Testis (tissue), 3 donors: ENCODE measurements around the gene FUCA2. TPM values are rescaled to one million over a fixed set of nuclear protein-coding genes. Genes with fewer than 3 reads are reported as not detected.

Experiments used
- DNase-seq: peaks from one replicate; pipeline ENCODE4 v3.0.0-alpha.2; 2019
- H3K27ac ChIP-seq, 2 donors: fragments of 200-600 bp; sonication (generic); one replicate each; pipeline ENCODE4 v1.5.1; 2019
- H3K27me3 ChIP-seq: fragments of 200-600 bp; sonication (generic); one replicate; pipeline ENCODE4 v1.5.1; 2019
- H3K36me3 ChIP-seq: fragments of 200-600 bp; sonication (generic); one replicate; pipeline ENCODE4 v1.5.1; 2017; ENCODE audit warnings: low read depth; ENCODE audit errors: missing control alignments
- H3K4me1 ChIP-seq: fragments of 200-600 bp; sonication (generic); one replicate; pipeline ENCODE4 v1.5.1; 2019
- H3K4me3 ChIP-seq, 2 donors: fragments of 200-600 bp; sonication (generic); one replicate each; pipeline ENCODE4 v1.5.1; 2017 to 2019
- H3K9me3 ChIP-seq: fragments of 200-600 bp; sonication (generic); one replicate; pipeline ENCODE4 v1.5.1; 2017
- POLR2A ChIP-seq: fragments of 450-650 bp; IDR thresholded peaks from one replicate; pipeline ENCODE4 v1.6.1; 2017; ENCODE audit warnings: antibody characterized with exemption, mild to moderate bottlenecking, moderate library complexity
- WGBS, 2 donors: methylation state at CpG; one replicate each; pipeline ENCODE4 v1.1.5; 2018; 5-methylcytosine and 5-hydroxymethylcytosine counted together
- intact Hi-C: fragments of 100-400 bp; cut with DNase I; formaldehyde crosslinking; loops from one replicate; pipeline ENCODE4 v1.15.1; 2023; ENCODE audit warnings: low total_unique reads
- polyA plus RNA-seq: library from polyadenylated mRNA; stranded (reverse); fragments of 350-450 nt; fragmentation: Illumina TruSeq; extraction: RNeasy Lipid Tissue Mini Kit (QIAGEN cat#74804); gene quantifications from one replicate; pipeline ENCODE4 v1.2.3, GENCODE V29; 2014; ENCODE audit warnings: low read depth, low replicate concordance; ENCODE audit not compliant: insufficient read depth
- total RNA-seq, 2 donors: library from RNA; depleted of rRNA; stranded (reverse); fragments of >200 nt; gene quantifications; one replicate each; pipeline ENCODE4 v1.2.3, GENCODE V29; 2016
- TF ChIP-seq, protein P1 (sequence below), 3 experiments: fragments of 450-650 bp in 2 of 3; fragments of 200-600 bp in 1 of 3; sonication (generic) in 1 of 3; IDR thresholded peaks; one replicate each; pipeline ENCODE4 v1.5.1; 2016 to 2019; ENCODE audit warnings: antibody characterized with exemption in 3 of 3, mild to moderate bottlenecking in 2 of 3, moderate library complexity in 1 of 3

Gene FUCA2
- total and polyA plus RNA-seq, 3 donors from 2014 or later: 20.0 to 29.4 (median 25.3) TPM

DNA sequence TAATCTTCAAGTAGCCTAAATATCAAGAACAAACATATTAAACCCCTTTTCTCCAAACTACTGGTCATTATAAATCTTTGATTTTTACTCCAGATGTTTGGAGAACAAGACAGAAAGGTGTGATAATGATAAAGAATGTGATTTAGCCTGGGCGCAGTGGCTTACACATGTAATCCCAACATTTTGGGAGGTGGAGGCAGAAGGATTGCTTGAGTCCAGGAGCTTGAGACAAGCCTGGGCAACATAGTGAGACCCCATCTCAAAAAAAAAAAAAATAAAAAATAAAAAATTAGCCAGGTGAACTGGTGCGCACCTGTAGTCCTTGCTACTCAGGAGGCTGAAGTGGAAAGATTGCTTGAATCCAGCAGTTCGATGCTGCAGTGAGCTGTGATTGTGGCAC, 35.1 kb upstream of the FUCA2 start:
- no peaks in the 10 kb centered on the region for H3K9me3 ChIP-seq
- H3K4me3 ChIP-seq: no peak overlapping the region
- H3K36me3 ChIP-seq: no peaks in the 10 kb centered on the region
- no peak for DNase-seq
- no peaks in the 10 kb centered on the region for H3K4me1 ChIP-seq
- TF ChIP-seq, protein P1, sequence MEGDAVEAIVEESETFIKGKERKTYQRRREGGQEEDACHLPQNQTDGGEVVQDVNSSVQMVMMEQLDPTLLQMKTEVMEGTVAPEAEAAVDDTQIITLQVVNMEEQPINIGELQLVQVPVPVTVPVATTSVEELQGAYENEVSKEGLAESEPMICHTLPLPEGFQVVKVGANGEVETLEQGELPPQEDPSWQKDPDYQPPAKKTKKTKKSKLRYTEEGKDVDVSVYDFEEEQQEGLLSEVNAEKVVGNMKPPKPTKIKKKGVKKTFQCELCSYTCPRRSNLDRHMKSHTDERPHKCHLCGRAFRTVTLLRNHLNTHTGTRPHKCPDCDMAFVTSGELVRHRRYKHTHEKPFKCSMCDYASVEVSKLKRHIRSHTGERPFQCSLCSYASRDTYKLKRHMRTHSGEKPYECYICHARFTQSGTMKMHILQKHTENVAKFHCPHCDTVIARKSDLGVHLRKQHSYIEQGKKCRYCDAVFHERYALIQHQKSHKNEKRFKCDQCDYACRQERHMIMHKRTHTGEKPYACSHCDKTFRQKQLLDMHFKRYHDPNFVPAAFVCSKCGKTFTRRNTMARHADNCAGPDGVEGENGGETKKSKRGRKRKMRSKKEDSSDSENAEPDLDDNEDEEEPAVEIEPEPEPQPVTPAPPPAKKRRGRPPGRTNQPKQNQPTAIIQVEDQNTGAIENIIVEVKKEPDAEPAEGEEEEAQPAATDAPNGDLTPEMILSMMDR (IDR thresholded peaks at IDR 0.05): no peak
- TF ChIP-seq POLR2A: no peak
- no peaks in the 10 kb centered on the region for H3K27me3 ChIP-seq
- intact Hi-C loops: no loop called here
- H3K27ac ChIP-seq: no peak overlapping the region
- WGBS, 2 donors: 96 to 98% methylated on average over 3 of the region's 3 CpGs

DNA sequence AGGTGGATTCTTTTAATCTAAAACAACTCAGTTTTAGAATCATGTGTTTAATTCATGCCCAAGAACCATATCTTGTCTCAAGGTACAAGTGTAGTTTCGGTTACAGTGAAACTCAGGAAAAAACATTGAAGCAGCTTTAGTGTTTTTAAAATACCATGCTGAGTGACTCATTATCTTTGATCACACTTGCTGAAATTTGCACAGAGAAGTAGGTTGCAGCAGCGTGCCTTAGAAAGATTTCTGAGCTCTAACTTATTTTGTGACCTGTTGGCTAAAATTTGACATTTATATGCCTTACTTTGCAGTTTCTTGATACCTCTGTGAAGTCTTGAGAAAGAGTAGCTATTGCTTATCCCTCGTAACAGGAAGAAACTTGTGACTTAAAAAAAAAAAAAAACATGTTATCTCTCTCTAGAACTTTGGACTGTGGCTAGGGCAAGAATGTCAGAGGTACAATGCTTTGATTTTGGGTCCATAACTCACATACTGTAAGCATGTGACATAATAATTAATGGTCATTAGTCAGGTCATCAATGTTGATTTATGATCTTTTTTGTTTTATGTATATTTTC, 34.5 kb upstream of the FUCA2 start:
- H3K4me1 ChIP-seq: no peaks in the 10 kb centered on the region

DNA sequence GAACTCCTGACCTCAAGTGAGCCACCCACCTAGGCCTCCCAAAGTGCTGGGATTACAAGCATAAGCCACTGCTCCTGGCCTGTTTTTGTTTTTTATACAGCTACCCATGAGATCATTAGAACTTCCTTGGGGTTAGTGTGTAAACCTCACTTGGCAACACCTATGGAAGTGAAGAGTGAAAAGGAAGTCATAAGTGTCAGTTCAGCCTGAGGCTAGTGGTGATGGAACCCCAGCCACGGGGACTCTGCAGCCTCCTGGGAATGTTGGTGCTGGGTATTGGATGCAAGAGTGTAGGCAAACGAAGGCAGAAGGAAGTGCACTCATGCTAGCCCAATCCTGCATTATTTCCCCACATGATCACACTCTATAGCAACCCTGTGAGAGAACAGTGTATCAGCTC, 33.6 kb upstream of the FUCA2 start:
- H3K4me3 ChIP-seq: no peak overlapping the region
- DNase-seq: no peak
- 88% methylated on average over 2 of the region's 2 CpGs for WGBS, 2 donors
- TF ChIP-seq POLR2A: no peak
- TF ChIP-seq, protein P1 (IDR thresholded peaks at IDR 0.05): no peak
- H3K9me3 ChIP-seq: no peaks in the 10 kb centered on the region
- no peaks in the 10 kb centered on the region for H3K4me1 ChIP-seq
- intact Hi-C loops: no loop called here
- H3K27me3 ChIP-seq: no peaks in the 10 kb centered on the region
- no peaks in the 10 kb centered on the region for H3K36me3 ChIP-seq
- H3K27ac ChIP-seq: no peak overlapping the region

More for the DNA sequence above, 34.5 kb upstream of the FUCA2 start:
- WGBS, 2 donors: 84 to 87% methylated on average over 3 of the region's 3 CpGs
- Histone ChIP-seq H3K36me3 (no peaks in the 10 kb centered on the region), H3K4me3 (no peak overlapping the region), H3K27me3 (no peaks in the 10 kb centered on the region), H3K9me3 (no peaks in the 10 kb centered on the region), H3K27ac (no peak overlapping the region)
- DNase-seq: no peak
- intact Hi-C loops: no loop called here
- TF ChIP-seq, protein P1 (IDR thresholded peaks at IDR 0.05): no peak
- TF ChIP-seq POLR2A: no peak

DNA sequence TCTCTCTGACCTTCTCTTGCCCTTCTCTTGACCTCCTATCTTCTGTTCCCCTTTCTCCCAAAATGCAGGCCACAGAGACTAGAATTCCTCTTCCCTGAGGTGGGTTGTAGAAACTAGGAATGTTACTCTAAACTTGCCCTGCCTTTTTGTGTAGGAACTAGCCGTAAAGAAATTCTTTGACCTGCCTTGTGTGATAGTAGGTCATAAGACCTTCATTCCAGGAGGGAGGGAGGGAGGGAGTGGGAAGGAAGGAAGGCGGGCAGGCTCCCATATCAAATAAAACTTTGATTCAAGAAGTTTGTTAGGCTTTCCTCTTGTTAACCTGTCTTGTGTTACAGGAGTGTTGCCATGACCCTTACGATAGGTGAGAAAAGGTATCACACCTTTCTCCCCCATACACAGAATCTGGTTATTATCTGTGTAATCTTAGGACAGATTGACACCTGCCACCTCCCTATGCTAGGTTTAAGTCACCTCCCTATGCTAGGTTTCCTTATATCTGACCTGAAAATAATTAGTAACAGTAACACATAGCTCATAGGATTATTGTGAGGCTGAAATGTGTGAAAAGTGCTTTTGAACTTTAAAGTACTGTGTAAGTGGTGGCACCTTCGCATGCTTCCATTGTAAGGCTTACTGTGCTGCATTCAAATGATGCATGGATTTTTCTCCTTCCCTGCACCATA, 32.6 kb upstream of the FUCA2 start:
- no peak overlapping the region for H3K27ac ChIP-seq
- TF ChIP-seq, protein P1 (IDR thresholded peaks at IDR 0.05): no peak
- H3K27me3 ChIP-seq: no peaks in the 10 kb centered on the region
- 85% methylated on average over 4 of the region's 4 CpGs for WGBS, 2 donors
- no peaks in the 10 kb centered on the region for H3K9me3 ChIP-seq
- DNase-seq: no peak
- H3K4me1 ChIP-seq: no peaks in the 10 kb centered on the region
- H3K4me3 ChIP-seq: no peak overlapping the region
- intact Hi-C loops: no loop called here
- no peaks in the 10 kb centered on the region for H3K36me3 ChIP-seq

DNA sequence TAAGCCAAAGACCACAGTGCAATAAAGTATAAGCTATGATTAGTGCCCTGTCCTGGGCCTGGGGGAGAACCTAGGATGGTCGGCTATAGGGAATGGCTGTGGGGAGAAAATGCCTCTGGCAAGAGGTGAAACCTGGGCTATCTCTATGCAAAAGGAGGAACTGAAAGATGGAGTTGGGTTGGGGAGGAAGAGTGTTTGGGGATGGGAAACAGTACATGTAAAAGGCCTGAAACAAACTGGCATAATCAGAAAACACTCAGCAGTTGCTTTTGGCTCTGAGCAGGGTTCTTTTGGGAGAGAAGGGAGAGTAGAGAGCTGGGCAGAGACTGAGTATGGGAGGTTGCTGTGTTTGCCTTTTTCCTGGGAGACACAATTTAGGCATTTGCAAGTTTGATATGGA, 31.9 kb upstream of the FUCA2 start:
- 70 to 79% methylated on average over 1 of the region's 1 CpG for WGBS, 2 donors
- DNase-seq: no peak
- intact Hi-C loops: no loop called here
- Histone ChIP-seq H3K27ac (no peak overlapping the region), H3K36me3 (no peaks in the 10 kb centered on the region), H3K4me1 (no peaks in the 10 kb centered on the region), H3K9me3 (no peaks in the 10 kb centered on the region), H3K27me3 (no peaks in the 10 kb centered on the region), H3K4me3 (no peak overlapping the region)
- TF ChIP-seq, protein P1 (IDR thresholded peaks at IDR 0.05): no peak
- TF ChIP-seq POLR2A: no peak
